GM23338 (cell line): ENCODE measurements around the gene HCN3. TPM values are rescaled to one million over a fixed set of nuclear protein-coding genes. Genes with fewer than 3 reads are reported as not detected.

ENCODE experiments used
- ATAC-seq: fragments of 200-7000 bp; cut with Tn5 transposase; 3 replicates; pipeline ENCODE4 v1.9.1; 2020
- DNase-seq: peaks from one replicate; pipeline ENCODE4 v3.0.0-alpha.2; 2015; ENCODE audit warnings: low spot score
- H2AFZ ChIP-seq: fragments of 200-600 bp; sonication (generic); 2 replicates; pipeline ENCODE4 v1.8.0; 2016; ENCODE audit warnings: antibody characterized with exemption, mild to moderate bottlenecking, moderate library complexity
- H3F3A ChIP-seq: fragments of 200-600 bp; sonication (generic); replicated peaks from 2 replicates; pipeline ENCODE4 v1.8.0; 2017; ENCODE audit warnings: antibody characterized with exemption, mixed run types, low read depth
- H3K27ac ChIP-seq: fragments of 200-600 bp; sonication (generic); 2 replicates; pipeline ENCODE4 v1.6.1; 2016; ENCODE audit warnings: low read depth
- H3K27me3 ChIP-seq: fragments of 200-600 bp; sonication (generic); 2 replicates; pipeline ENCODE4 v1.8.0; 2016; ENCODE audit warnings: mild to moderate bottlenecking, mixed run types, moderate library complexity; ENCODE audit not compliant: insufficient read depth
- H3K36me3 ChIP-seq: fragments of 200-600 bp; sonication (generic); 2 replicates; pipeline ENCODE4 v1.8.0; 2016; ENCODE audit warnings: mild to moderate bottlenecking; ENCODE audit not compliant: insufficient read depth
- H3K4me1 ChIP-seq: fragments of 200-600 bp; sonication (generic); 2 replicates; pipeline ENCODE4 v1.8.0; 2016; ENCODE audit warnings: mild to moderate bottlenecking, moderate library complexity; ENCODE audit not compliant: insufficient read depth
- H3K4me2 ChIP-seq: fragments of 200-600 bp; sonication (generic); 2 replicates; pipeline ENCODE4 v1.7.1; 2017; ENCODE audit warnings: mixed run types
- H3K4me3 ChIP-seq: fragments of 200-600 bp; sonication (generic); 2 replicates; pipeline ENCODE4 v1.6.1; 2016; ENCODE audit warnings: mixed run types
- H3K79me2 ChIP-seq: fragments of 200-600 bp; sonication (generic); replicated peaks from 2 replicates; pipeline ENCODE4 v1.8.0; 2017; ENCODE audit warnings: mild to moderate bottlenecking; ENCODE audit not compliant: insufficient read depth
- H3K9me2 ChIP-seq: fragments of 200-600 bp; sonication (generic); 2 replicates; pipeline ENCODE4 v1.8.0; 2017; ENCODE audit not compliant: insufficient read depth
- H4K20me1 ChIP-seq: fragments of 200-600 bp; sonication (generic); replicated peaks from 2 replicates; pipeline ENCODE4 v1.8.0; 2017; ENCODE audit warnings: mild to moderate bottlenecking; ENCODE audit not compliant: insufficient read depth
- H3K27ac Mint-ChIP-seq: 2 replicates; pipeline ENCODE4 v1.8.0; 2020; ENCODE audit warnings: inconsistent platforms, mild to moderate bottlenecking, moderate library complexity, mixed read lengths
- H3K27me3 Mint-ChIP-seq: 3 replicates; pipeline ENCODE4 v1.8.0; 2022; ENCODE audit warnings: low read depth, mild to moderate bottlenecking, moderate library complexity, mixed read lengths, inconsistent platforms; ENCODE audit not compliant: insufficient read depth, poor library complexity
- H3K36me3 Mint-ChIP-seq: 3 replicates; pipeline ENCODE4 v1.8.0; 2021; ENCODE audit warnings: low read depth, mild to moderate bottlenecking, inconsistent platforms, moderate library complexity, mixed read lengths
- H3K4me1 Mint-ChIP-seq: 3 replicates; pipeline ENCODE4 v1.8.0; 2020; ENCODE audit warnings: mild to moderate bottlenecking, inconsistent platforms, mixed read lengths
- H3K4me3 Mint-ChIP-seq: 3 replicates; pipeline ENCODE4 v1.8.0; 2021; ENCODE audit warnings: moderate library complexity, mild to moderate bottlenecking, inconsistent platforms, mixed read lengths
- H3K9me3 Mint-ChIP-seq: 3 replicates; pipeline ENCODE4 v1.8.0; 2020; ENCODE audit warnings: moderate library complexity, mild to moderate bottlenecking, inconsistent platforms, mixed read lengths
- CREB1 ChIP-seq: fragments of 250-450 bp; sonication (Bioruptor Pico); IDR thresholded peaks from 2 replicates; pipeline ENCODE4 v1.5.0; 2020; ENCODE audit warnings: low read depth, mild to moderate bottlenecking, moderate library complexity
- CTCF ChIP-seq, 2 experiments: fragments of 200-600 bp in 1 of 2; sonication (generic) in 1 of 2; conservative IDR thresholded peaks; 2 replicates each; pipeline versions ENCODE4 v1.5.1 to v1.6.1; 2016 to 2017; ENCODE audit warnings: antibody characterized with exemption in 2 of 2, low read depth in 2 of 2, mild to moderate bottlenecking in 2 of 2, moderate library complexity in 1 of 2
- NANOG ChIP-seq: IDR thresholded peaks from 2 replicates; pipeline ENCODE4 v1.6.1; 2016; ENCODE audit warnings: antibody characterized with exemption, borderline replicate concordance
- POLR2AphosphoS5 ChIP-seq: IDR thresholded peaks from 2 replicates; pipeline ENCODE4 v1.6.1; 2016; ENCODE audit warnings: antibody characterized with exemption, low read depth
- REST ChIP-seq: IDR thresholded peaks from one replicate; pipeline ENCODE4 v1.6.1; 2018; ENCODE audit warnings: antibody characterized with exemption; ENCODE audit not compliant: unreplicated experiment
- STAT1 ChIP-seq: IDR thresholded peaks from one replicate; pipeline ENCODE4 v1.6.1; 2016; ENCODE audit warnings: antibody characterized with exemption; ENCODE audit not compliant: unreplicated experiment
- ZNF114 ChIP-seq: fragments of 250-450 bp; sonication (Bioruptor Pico); IDR thresholded peaks from 2 replicates; pipeline ENCODE4 v1.5.0; 2020; ENCODE audit warnings: mild to moderate bottlenecking, moderate library complexity
- ZNF331 ChIP-seq: fragments of 250-450 bp; sonication (Bioruptor Pico); IDR thresholded peaks from 2 replicates; pipeline ENCODE4 v1.5.0; 2020; ENCODE audit warnings: low read depth, mild to moderate bottlenecking, moderate library complexity
- polyA plus RNA-seq: library from polyadenylated mRNA; unstranded; fragments of >200 nt; fragmentation: Nextera tagmentation; extraction: Ambion mirVana; gene quantifications from 2 replicates; pipeline ENCODE4 v1.2.1, GENCODE V29; 2016
- total RNA-seq: library from RNA; depleted of rRNA; stranded (reverse); fragments of >200 nt; shearing (Covaris generic); gene quantifications from 2 replicates; pipeline ENCODE4 v1.2.3, GENCODE V29; 2014

Gene HCN3
- total and polyA plus RNA-seq, 2 experiments from 2014 or later, result 3.4 to 4.9 TPM

GRCh38 chr1:155297384-155297783 is 20.1 kb downstream of the HCN3 start:
- no peak for TF ChIP-seq CREB1 (CRISPR knock-in tag)
- Histone ChIP-seq H3K4me2 (0 out of 2 replicates have a peak overlapping the region, but pooled peaks have one; percentile 6), H3F3A (0 out of 2 replicates have a peak, but pooled peaks cover 11% of the 10 kb centered on the region), H3K9me2 (no peaks in the 10 kb centered on the region), H3K27ac (no peak overlapping the region), H3K79me2 (no peaks in the 10 kb centered on the region), H3K36me3 (no peaks in the 10 kb centered on the region), H3K27me3 (peaks cover 33% of the 10 kb centered on the region), H4K20me1 (no peaks in the 10 kb centered on the region), H3K4me1 (peaks cover 17% of the 10 kb centered on the region), H2AFZ (peak overlapping the region; percentile 56; the same call in 1 of the 2 replicates), H3K4me3 (0 out of 2 replicates have a peak overlapping the region, but pooled peaks have one; percentile 27)
- Mint-ChIP-seq H3K27me3 (peaks cover 33% of the 10 kb centered on the region), H3K4me1 (peaks cover 36% of the 10 kb centered on the region), H3K27ac (no peak overlapping the region), H3K4me3 (peak overlapping the region; percentile 3; the same call in 1 of the 3 replicates), H3K9me3 (no peaks in the 10 kb centered on the region), H3K36me3 (no peaks in the 10 kb centered on the region; the same call in 2 of the 3 replicates)
- DNase-seq (no peak), ATAC-seq (no peak)

GRCh38 chr1:155300024-155300423 is 22.8 kb downstream of the HCN3 start:
- DNase-seq, result no peak
- Mint-ChIP-seq H3K4me3 (no peak overlapping the region), H3K9me3 (no peaks in the 10 kb centered on the region), H3K27me3 (peaks cover 20% of the 10 kb centered on the region), H3K36me3 (no peaks in the 10 kb centered on the region; the same call in 2 of the 3 replicates), H3K4me1 (peaks cover 29% of the 10 kb centered on the region), H3K27ac (no peak overlapping the region)
- peaks cover 17% of the 10 kb centered on the region for H3K4me1 ChIP-seq
- peaks cover 13% of the 10 kb centered on the region for H3K27me3 ChIP-seq
- H3K79me2 ChIP-seq, result no peaks in the 10 kb centered on the region
- H3K36me3 ChIP-seq, result no peaks in the 10 kb centered on the region
- no peak overlapping the region for H3K4me3 ChIP-seq
- H2AFZ ChIP-seq, result no peak overlapping the region
- H3K9me2 ChIP-seq, result no peaks in the 10 kb centered on the region
- no peak overlapping the region for H3K27ac ChIP-seq
- no peak for TF ChIP-seq STAT1
- no peak for TF ChIP-seq CTCF (conservative IDR thresholded peaks at IDR 0.05; ENCODE audit: low read depth in 2 of 2)
- no peak for TF ChIP-seq ZNF331 (CRISPR knock-in tag)
- TF ChIP-seq NANOG, result no peak
- TF ChIP-seq ZNF114 (CRISPR knock-in tag), result no peak
- TF ChIP-seq REST, result no peak
- no peak for TF ChIP-seq POLR2AphosphoS5
- no peaks in the 10 kb centered on the region for H4K20me1 ChIP-seq
- ATAC-seq, result no peak
- 0 out of 2 replicates have a peak, but pooled peaks cover 11% of the 10 kb centered on the region for H3F3A ChIP-seq
- H3K4me2 ChIP-seq, result no peak overlapping the region
